ENCODE measurements around the gene CLEC19A.
"Not testable (repeated sequence)": the region's sequence is repeated elsewhere in the genome, so short reads cannot be mapped to it uniquely, and the experiment has no call there.

The CLEC19A gene

GRCh38 chr16:19286827-19287226 is 1.3 kb downstream of the CLEC19A start:
- DNase-seq (ENCODE audit: low read depth), result no peak

DNA sequence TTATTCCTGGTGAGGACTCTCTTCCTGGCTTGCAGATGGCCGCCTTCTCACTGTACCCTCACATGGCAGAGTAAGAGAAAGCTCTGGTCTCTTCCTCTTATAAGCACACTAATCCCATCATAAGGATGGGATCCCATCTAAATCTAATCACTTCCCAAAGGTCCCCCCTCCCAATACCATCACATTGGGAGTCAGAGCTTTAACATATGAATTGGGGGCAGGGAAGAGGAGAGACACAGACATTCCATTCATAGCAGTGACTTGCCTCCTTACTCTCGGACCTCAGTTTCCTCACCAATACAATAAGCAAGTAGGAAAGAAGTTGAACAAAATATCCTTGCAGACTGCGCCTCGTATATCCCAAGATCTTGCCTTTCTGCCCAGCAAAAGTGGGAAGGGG is 1.7 kb downstream of the CLEC19A start:
- DNase-seq (ENCODE audit: low read depth), result no peak

GRCh38 chr16:19288872-19289799 is 3.6 kb downstream of the CLEC19A start:
- no peak for DNase-seq (ENCODE audit: low read depth)

GRCh38 chr16:19289811-19290485 is 4.4 kb downstream of the CLEC19A start:
- no peak for DNase-seq (ENCODE audit: low read depth)

DNA sequence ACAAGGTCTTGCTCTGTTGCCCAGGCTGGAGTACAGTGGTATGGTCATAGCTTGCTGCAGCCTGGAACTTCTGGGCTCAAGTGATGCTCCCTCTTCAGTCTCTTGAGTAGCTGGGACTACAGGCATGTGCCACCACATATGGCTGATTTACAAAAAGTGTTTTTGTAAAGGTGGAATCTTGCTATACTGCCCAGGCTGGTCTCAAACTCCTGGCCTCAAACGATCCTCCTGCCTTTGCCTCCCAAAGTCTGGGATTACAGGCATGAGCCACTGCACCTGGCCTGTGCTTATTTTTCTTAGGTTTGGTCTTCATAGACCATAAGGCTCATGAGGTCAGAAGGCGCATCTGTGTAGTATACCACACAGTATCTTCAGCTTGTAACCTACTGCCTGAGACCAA is 5.3 kb downstream of the CLEC19A start:
- no peak for DNase-seq (ENCODE audit: low read depth)

GRCh38 chr16:19291475-19291874 is 5.9 kb downstream of the CLEC19A start:
- peak; percentile 3 for DNase-seq (ENCODE audit: low read depth)

GRCh38 chr16:19292186-19292585 is 6.7 kb downstream of the CLEC19A start:
- DNase-seq (ENCODE audit: low read depth), result no peak

- DNase-seq (ENCODE audit: low read depth), result no peak
Observed at GRCh38 chr16:19294156-19294649, 8.7 kb downstream of the CLEC19A start.

GRCh38 chr16:19295393-19295792 is 9.9 kb downstream of the CLEC19A start:
- no peak for DNase-seq (ENCODE audit: low read depth)

DNA sequence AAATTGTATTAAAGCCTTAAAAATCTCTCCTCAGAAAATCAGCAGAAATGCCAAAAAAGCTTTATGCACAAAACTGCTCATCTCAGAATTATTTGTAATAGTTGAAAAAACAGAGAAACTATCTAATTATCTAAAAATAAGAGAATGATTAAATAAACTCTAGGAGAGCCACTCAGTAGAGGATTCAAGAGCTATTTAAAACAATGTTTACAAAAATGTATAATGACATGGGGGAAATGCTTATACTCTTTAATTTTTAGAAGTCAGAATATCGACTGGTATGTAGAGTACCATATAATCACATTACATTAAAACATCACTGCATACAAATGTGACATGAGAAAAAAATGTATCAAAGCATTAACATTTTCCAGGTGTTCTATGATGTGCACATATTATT is 11.9 kb downstream of the CLEC19A start:
- DNase-seq (ENCODE audit: low read depth), result no peak

DNA sequence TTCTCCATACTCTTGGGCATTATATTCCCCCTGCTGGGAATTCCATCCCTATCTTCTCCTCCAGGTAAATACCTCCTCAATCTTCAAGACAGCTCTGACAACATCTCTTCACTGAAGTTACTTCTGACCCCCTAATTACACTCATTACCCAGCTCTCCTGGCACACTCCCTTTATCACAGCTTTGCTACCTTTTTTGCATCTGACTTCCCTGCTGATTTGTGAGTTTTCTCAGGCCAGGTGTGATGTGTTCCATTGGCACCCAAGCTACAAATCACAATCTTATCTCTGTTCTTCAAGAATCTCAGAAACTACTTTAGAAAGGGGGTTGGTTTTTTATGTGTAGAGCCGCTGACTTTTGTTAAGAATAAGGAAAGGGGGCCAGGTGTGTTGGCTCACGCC is 14.0 kb downstream of the CLEC19A start:
- DNase-seq (ENCODE audit: low read depth), result no peak

DNA sequence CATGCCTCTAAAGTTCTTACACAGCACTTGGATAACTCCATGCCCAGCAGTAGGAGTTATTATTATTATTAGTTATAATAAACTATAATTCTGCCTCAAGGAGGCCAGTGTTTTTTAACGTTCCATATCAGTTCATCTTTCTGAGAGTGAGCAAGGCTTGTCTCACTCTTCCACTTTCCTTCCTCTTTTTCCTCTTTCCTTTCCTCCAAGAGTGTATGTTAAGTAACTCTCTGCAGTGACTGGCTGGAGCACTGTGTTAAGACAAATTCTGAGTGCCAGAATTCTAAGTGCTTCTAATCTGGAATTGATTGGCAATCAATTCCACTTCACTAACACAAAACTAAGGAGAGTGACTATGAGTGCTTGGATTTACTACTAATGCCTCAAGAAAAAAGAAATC is 16.4 kb downstream of the CLEC19A start:
- DNase-seq (ENCODE audit: low read depth), result no peak

- peak; percentile 2 for DNase-seq (ENCODE audit: low read depth)
Observed at GRCh38 chr16:19304750-19305149, 19.2 kb downstream of the CLEC19A start.

DNA sequence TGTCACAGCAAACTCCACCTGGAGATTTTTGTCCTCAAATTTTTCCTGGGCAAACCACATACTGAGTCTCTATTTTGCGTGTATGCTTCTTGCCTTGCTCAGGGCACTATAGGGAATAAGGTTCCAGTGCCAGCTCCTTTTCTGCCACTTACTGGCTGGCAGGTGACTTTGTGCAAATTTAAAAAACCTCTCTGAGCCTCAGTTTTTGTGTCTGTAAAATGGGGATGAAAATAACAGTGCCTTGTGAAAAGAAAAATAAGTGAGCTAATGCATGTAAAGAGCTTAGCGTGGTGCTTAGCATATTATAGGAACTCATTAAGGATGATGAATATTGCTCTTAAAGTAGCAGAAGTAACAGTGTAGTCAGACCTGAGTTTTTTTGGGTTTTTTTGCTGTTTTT is 19.9 kb downstream of the CLEC19A start:
- no peak for DNase-seq (ENCODE audit: low read depth)

DNA sequence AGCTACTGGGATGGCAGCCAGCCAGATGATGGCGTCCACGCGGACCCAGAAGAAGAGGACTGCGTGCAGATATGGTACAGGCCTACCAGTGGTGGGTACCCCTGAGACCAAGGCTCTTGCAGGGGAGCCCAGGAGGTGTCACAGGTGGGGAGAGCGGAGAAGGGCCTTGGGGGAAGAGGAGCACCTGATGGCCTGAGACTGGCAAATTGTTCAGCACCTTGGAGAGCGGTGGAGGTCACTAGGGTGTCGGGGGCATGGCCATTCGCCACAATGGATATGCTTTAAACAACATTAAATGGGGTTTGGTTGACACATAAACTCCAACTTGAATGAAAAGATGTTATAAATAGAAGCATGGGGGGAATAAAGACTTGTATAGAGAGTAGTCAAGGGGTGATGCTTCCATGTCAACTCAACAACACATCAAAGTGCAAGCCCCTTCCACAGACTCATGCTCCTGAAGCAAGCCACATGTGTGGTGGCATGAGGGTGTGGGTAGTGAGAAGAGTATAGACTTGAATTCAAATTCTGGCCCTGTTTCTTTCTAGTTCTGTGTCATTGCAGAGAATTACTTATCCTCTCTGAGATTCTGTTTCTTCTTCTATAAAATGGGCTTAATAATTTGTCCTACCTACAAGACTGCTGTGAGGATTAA is 22.2 kb downstream of the CLEC19A start:
- DNase-seq (ENCODE audit: low read depth), result peak; percentile 5

- DNase-seq (ENCODE audit: low read depth), result no peak
Observed at GRCh38 chr16:19308392-19308791, 22.9 kb downstream of the CLEC19A start.

DNA sequence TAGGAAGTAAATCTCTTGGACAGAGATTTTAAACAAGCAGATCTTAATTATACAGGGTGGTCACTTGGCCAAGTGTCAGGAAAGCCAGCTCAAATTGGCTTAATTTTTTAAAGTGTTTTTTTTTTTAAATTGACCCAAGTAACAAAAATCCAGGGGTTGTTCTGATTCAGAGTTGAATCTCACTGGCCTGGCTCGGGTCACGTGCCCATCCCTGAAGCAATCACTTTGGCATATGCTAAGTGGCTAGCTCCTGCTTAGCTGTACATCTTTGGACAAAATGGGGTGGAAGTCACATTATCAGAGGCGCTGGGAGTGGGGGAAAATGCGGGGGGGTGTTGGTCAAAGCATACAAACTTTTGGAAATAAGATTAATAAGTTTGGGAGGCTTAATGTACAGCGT is 23.6 kb downstream of the CLEC19A start:
- no peak for DNase-seq (ENCODE audit: low read depth)

DNA sequence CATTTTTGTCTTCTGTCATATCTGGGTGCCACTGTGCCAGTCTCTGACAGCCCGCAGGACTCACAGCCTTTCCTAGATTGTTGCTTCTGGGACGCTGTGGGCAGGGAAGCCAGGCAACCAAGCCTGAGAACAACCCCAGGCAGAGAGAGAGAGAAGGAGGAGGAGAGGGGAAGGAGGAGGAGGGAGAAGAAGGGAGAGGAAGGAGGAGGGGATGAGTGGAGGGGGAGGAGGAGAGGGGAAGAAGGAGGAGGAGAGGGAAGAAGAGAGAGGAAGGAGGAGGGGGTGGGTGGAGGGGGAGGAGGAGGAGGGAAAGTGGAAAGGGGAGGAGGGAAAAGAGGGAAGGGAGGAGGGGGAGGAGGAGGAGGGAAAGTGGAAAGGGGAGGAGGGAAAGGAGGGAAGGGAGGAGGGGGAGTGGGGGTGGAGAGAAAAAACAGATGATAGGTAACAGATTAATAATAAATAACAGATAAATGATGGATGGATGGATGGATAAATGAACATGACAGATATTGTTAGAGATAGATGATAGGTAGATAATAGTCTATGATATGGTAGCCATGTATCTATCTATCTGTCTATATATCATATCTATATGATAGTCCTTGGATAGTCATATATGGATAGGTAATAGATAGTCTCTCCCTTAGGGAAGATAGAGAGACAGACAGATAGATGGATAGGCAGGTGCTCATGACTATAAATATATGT is 29.3 kb downstream of the CLEC19A start:
- no peak for DNase-seq (ENCODE audit: low read depth)

DNA sequence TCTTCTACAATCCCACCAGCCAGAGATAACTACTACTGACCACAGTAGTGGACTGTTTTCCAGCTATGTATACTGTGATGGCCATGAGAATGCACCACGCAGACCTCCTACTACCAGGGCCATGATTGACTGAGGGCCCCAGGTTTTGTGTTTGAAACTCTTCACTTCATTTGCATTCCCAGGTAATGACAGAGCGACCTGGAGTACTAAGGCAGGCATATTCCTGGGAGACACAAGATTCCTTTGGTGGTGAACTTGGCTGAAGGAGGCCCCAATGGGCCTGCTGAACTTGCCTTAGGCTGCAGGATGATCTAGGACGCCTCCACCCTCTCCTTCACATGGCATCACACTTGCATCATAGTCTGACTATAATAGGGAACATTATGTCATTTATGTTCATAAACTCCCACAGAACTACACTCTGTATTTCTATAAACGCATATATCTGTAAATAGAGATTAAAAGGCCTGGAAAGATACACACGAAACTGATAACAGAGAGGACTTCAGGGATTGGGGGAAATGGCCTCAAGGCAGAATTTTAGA is 30.4 kb downstream of the CLEC19A start:
- no peak for DNase-seq (ENCODE audit: low read depth)

DNA sequence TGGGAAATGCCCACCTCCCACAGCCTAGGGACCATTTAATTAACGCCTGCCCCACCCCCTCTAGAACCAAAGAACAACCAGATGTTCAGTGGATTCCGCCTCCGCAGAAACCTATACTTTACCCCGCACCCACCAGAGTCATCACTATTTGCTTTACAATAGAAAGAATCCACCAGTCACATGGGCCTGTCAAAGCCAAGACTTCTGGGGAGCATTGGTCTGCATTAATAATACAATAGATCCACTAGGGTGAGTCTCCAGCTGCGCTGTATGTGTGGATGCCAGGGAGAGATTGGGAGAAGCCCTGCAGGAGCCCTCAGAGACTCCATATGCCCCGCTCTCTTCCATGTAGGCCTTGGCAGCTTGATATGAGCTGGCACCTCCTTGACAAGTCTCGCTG is 31.3 kb downstream of the CLEC19A start:
- DNase-seq (ENCODE audit: low read depth), result no peak

DNA sequence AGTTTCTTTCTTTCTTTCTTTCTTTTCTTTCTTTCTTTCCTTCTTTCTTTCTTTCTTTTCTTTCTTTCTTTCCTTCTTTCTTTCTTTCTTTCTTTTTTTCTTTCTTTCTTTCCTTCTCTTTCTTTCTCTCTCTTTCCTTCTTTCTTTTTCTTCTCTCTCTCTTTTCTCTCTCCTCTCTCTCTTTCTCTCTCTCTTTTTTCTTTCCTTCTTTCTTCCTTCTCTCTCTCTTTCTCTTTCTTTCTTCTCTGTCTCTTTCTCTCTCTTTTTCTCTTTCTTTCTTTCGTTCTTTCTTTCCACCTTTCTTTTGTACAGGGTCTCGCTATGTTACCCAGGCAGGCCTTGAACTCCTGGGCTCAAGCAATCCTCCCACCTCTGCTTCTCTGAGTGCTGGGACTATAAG is 35.7 kb downstream of the CLEC19A start:
- not testable (repeated sequence) for DNase-seq (ENCODE audit: low read depth)

DNA sequence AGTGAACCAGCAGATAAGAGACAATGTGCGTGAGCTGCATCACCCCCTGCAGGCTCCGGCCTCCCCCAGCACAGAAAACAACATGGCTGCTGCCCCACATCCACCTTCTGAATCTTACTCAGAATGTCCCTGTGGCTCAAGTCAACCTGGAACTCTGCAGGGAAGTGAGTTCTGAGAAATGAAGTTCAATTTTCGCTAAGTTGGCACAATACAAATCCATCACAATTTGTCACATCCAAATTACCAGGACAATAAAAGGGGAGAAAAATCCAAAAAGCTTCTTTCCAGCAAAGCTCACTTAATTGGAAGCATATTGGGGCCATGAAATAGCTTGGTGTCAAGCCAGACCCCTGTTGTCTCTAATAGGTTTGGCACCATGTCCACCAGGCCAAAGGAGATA is 38.1 kb downstream of the CLEC19A start:
- DNase-seq (ENCODE audit: low read depth), result no peak

Measured in ELR (cell line).